H9 (cell line): Measurements from ENCODE around the gene KLF11. TPM values are rescaled to one million over a fixed set of nuclear protein-coding genes. Genes with fewer than 3 reads are reported as not detected.

Source experiments
- DNase-seq: peaks from one replicate; pipeline ENCODE4 v3.0.0-alpha.2; 2017
- H2AFZ ChIP-seq: one replicate; pipeline ENCODE4 v1.6.1; 2013; ENCODE audit warnings: mild to moderate bottlenecking, low read length, control low read depth, moderate library complexity
- H2AK5ac ChIP-seq: 2 replicates; pipeline ENCODE4 v1.6.1; 2013; ENCODE audit warnings: low read length, control low read depth, mixed read lengths; ENCODE audit not compliant: insufficient read length
- H2BK120ac ChIP-seq: one replicate; pipeline ENCODE4 v1.6.1; 2013; ENCODE audit warnings: low read depth, mild to moderate bottlenecking, low read length, control low read depth, inconsistent platforms; ENCODE audit not compliant: poor library complexity, severe bottlenecking
- H2BK12ac ChIP-seq: 2 replicates; pipeline ENCODE4 v1.6.1; 2013; ENCODE audit warnings: low read length, control low read depth, mixed read lengths, low read depth; ENCODE audit not compliant: insufficient read length
- H2BK15ac ChIP-seq: 2 replicates; pipeline ENCODE4 v1.6.1; 2013; ENCODE audit warnings: low read depth, low read length, control low read depth
- H2BK20ac ChIP-seq: one replicate; pipeline ENCODE4 v1.6.1; 2013; ENCODE audit warnings: low read depth, mild to moderate bottlenecking, low read length, control low read depth, inconsistent platforms; ENCODE audit not compliant: poor library complexity, severe bottlenecking
- H2BK5ac ChIP-seq: 2 replicates; pipeline ENCODE4 v1.6.1; 2013; ENCODE audit warnings: low read length, control low read depth, mixed read lengths; ENCODE audit not compliant: insufficient read length
- H3K14ac ChIP-seq: 2 replicates; pipeline ENCODE4 v1.6.1; 2013; ENCODE audit warnings: low read length, control low read depth; ENCODE audit not compliant: insufficient read depth
- H3K18ac ChIP-seq: 2 replicates; pipeline ENCODE4 v1.6.1; 2013; ENCODE audit warnings: low read depth, mild to moderate bottlenecking, mixed read lengths, low read length, control low read depth; ENCODE audit not compliant: insufficient read length
- H3K23ac ChIP-seq: 2 replicates; pipeline ENCODE4 v1.6.1; 2013; ENCODE audit warnings: low read length, control low read depth, mixed read lengths, low read depth; ENCODE audit not compliant: insufficient read length
- H3K23me2 ChIP-seq: 2 replicates; pipeline ENCODE4 v1.6.1; 2013; ENCODE audit warnings: low read depth, mild to moderate bottlenecking, mixed read lengths, low read length, control low read depth; ENCODE audit not compliant: insufficient read length, poor library complexity, severe bottlenecking
- H3K27ac ChIP-seq: 2 replicates; pipeline ENCODE4 v1.5.1; 2013; ENCODE audit warnings: low read length, control low read depth, mixed read lengths, low read depth; ENCODE audit not compliant: insufficient read length
- H3K27me3 ChIP-seq: 2 replicates; pipeline ENCODE4 v1.6.1; 2013; ENCODE audit warnings: low read length, control low read depth, inconsistent platforms; ENCODE audit not compliant: insufficient read depth
- H3K4ac ChIP-seq: 2 replicates; pipeline ENCODE4 v1.6.1; 2013; ENCODE audit warnings: low read depth, mild to moderate bottlenecking, control low read depth, inconsistent platforms, low read length, moderate library complexity
- H3K4me1 ChIP-seq: 2 replicates; pipeline ENCODE4 v1.6.1; 2013; ENCODE audit warnings: low read length, control low read depth, inconsistent platforms; ENCODE audit not compliant: insufficient read depth
- H3K4me2 ChIP-seq: 2 replicates; pipeline ENCODE4 v1.6.1; 2013; ENCODE audit warnings: low read length, control low read depth, mixed read lengths; ENCODE audit not compliant: insufficient read length, insufficient read depth
- H3K56ac ChIP-seq: 2 replicates; pipeline ENCODE4 v1.6.1; 2013; ENCODE audit warnings: low read depth, mild to moderate bottlenecking, mixed read lengths, low read length, control low read depth; ENCODE audit not compliant: insufficient read length
- H3K79me1 ChIP-seq: 2 replicates; pipeline ENCODE4 v1.6.1; 2013; ENCODE audit warnings: low read depth, mild to moderate bottlenecking, moderate library complexity, low read length, control low read depth, inconsistent platforms; ENCODE audit not compliant: insufficient read depth, poor library complexity, severe bottlenecking
- H3K79me2 ChIP-seq: 2 replicates; pipeline ENCODE4 v1.6.1; 2013; ENCODE audit warnings: low read length, control low read depth, inconsistent platforms; ENCODE audit not compliant: insufficient read depth
- H3K9ac ChIP-seq: 2 replicates; pipeline ENCODE4 v1.6.1; 2013; ENCODE audit warnings: low read length, control low read depth, mixed read lengths; ENCODE audit not compliant: insufficient read length; ENCODE audit errors: extremely low read depth
- H3K9me3 ChIP-seq: one replicate; pipeline ENCODE4 v1.6.1; 2013; ENCODE audit warnings: low read depth, low read length, inconsistent platforms; ENCODE audit not compliant: control insufficient read depth
- H3T11ph ChIP-seq: one replicate; pipeline ENCODE4 v1.6.1; 2013; ENCODE audit warnings: mild to moderate bottlenecking, low read length, control low read depth, inconsistent platforms
- H4K20me1 ChIP-seq: one replicate; pipeline ENCODE4 v1.6.1; 2013; ENCODE audit not compliant: control insufficient read depth, insufficient read length, insufficient read depth
- H4K5ac ChIP-seq: 2 replicates; pipeline ENCODE4 v1.6.1; 2013; ENCODE audit warnings: low read depth, mild to moderate bottlenecking, mixed read lengths, low read length, control low read depth; ENCODE audit not compliant: insufficient read length
- H4K8ac ChIP-seq: replicated peaks from 2 replicates; pipeline ENCODE4 v1.6.1; 2013; ENCODE audit warnings: low read length, control low read depth, mixed read lengths, low read depth; ENCODE audit not compliant: insufficient read length
- H4K91ac ChIP-seq: 2 replicates; pipeline ENCODE4 v1.6.1; 2013; ENCODE audit warnings: low read depth, mild to moderate bottlenecking, moderate library complexity, mixed read lengths, low read length, control low read depth; ENCODE audit not compliant: insufficient read length
- H3K27ac Mint-ChIP-seq, 3 experiments: 2 replicates in 2 of 3; 3 replicates in 1 of 3; pipeline ENCODE4 v1.8.0; 2020 to 2021; ENCODE audit warnings: mixed read lengths in 3 of 3, mild to moderate bottlenecking in 1 of 3, moderate library complexity in 1 of 3
- H3K27me3 Mint-ChIP-seq: 2 replicates; pipeline ENCODE4 v1.8.0; 2021; ENCODE audit warnings: low read depth, mild to moderate bottlenecking, moderate library complexity, mixed read lengths
- H3K36me3 Mint-ChIP-seq, 3 experiments: 2 replicates in 2 of 3; 3 replicates in 1 of 3; pipeline ENCODE4 v1.8.0; 2020 to 2021; ENCODE audit warnings: low read depth in 3 of 3, mixed read lengths in 3 of 3; ENCODE audit not compliant: insufficient read depth in 1 of 3
- H3K4me1 Mint-ChIP-seq, 2 experiments: 2 replicates each; pipeline ENCODE4 v1.8.0; 2020; ENCODE audit warnings: mixed read lengths in 2 of 2
- H3K4me3 Mint-ChIP-seq, 2 experiments: 2 replicates in 1 of 2; 3 replicates in 1 of 2; pipeline ENCODE4 v1.8.0; 2020 to 2021; ENCODE audit warnings: mild to moderate bottlenecking in 2 of 2, mixed read lengths in 2 of 2, moderate library complexity in 1 of 2
- H3K9me3 Mint-ChIP-seq, 2 experiments: 2 replicates in 1 of 2; 3 replicates in 1 of 2; pipeline ENCODE4 v1.8.0; 2020; ENCODE audit warnings: mild to moderate bottlenecking in 2 of 2, mixed read lengths in 2 of 2, moderate library complexity in 1 of 2
- WGBS: extraction: QIAGEN DNeasy Blood & Tissue Kit; methylation state at CpG from one replicate; pipeline ENCODE4 v1.1.7; 2013; ENCODE audit warnings: missing lambda C conversion rate, low lambda C conversion rate, mixed read lengths; ENCODE audit not compliant: insufficient read length; ENCODE audit errors: extremely low coverage; 5-methylcytosine and 5-hydroxymethylcytosine counted together
- total RNA-seq: library from RNA; stranded (reverse); gene quantifications from 2 replicates; pipeline ENCODE4 v1.2.1, GENCODE V29; 2021
- TF ChIP-seq, protein P1 (sequence below): fragments of 200-600 bp; sonication (generic); conservative IDR thresholded peaks from 3 replicates; pipeline ENCODE4 v1.8.0; 2021; ENCODE audit warnings: antibody characterized with exemption, mild to moderate bottlenecking

KLF11 gene
- total RNA-seq, 1 experiment from 2014 or later, result 15.5 TPM

DNA sequence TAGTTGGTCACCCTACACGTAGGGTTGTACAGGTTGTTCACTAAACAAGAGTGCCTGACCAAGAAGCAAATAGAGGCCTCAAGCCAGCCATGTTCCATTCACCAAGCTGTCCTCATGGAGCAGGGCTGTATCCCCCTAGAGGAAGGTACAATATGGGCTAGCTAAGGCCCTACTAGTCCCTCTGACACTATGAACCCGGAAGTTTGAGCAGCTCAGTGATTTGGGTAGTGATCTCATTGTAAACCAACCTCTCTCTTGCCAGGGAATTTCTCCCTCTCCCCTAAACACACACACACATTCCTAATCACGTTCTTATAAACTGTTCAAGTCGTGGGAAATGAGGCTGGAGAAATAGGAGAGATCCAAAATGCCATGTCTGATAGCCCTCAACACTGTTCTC is 43.6 kb downstream of the KLF11 start:
- H3K9ac ChIP-seq, result no peak overlapping the region
- H3K4me2 ChIP-seq, result no peak overlapping the region
- no peaks in the 10 kb centered on the region for H4K20me1 ChIP-seq
- no peak overlapping the region for H3K14ac ChIP-seq
- no peaks in the 10 kb centered on the region for H3K23me2 ChIP-seq
- H3K4ac ChIP-seq, result no peak overlapping the region
- H2BK120ac ChIP-seq, result no peak overlapping the region
- no peak overlapping the region for H2BK5ac ChIP-seq
- no peak overlapping the region for H2BK20ac ChIP-seq
- no peaks in the 10 kb centered on the region for H3K79me1 ChIP-seq
- H3K4me1 Mint-ChIP-seq, result peaks cover 13 to 15% of the 10 kb centered on the region in 2 experiments
- no peaks in the 10 kb centered on the region; a peak in 1 of 7 replicates for H3K36me3 Mint-ChIP-seq
- H3K18ac ChIP-seq, result no peak overlapping the region
- H3K23ac ChIP-seq, result no peak overlapping the region
- H3K4me1 ChIP-seq, result no peaks in the 10 kb centered on the region
- H3K9me3 Mint-ChIP-seq, result no peaks in the 10 kb centered on the region
- H2BK15ac ChIP-seq, result no peak overlapping the region
- no peak for DNase-seq
- no peak overlapping the region for H4K8ac ChIP-seq
- H3K9me3 ChIP-seq, result no peaks in the 10 kb centered on the region
- H3T11ph ChIP-seq, result no peak overlapping the region
- no peak overlapping the region for H3K4me3 Mint-ChIP-seq
- no peak overlapping the region for H3K27ac Mint-ChIP-seq
- no CpG with 5 or more reads among the region's 4 CpGs for WGBS
- no peaks in the 10 kb centered on the region for H3K27me3 ChIP-seq
- no peak overlapping the region for H4K91ac ChIP-seq
- H2BK12ac ChIP-seq, result no peak overlapping the region
- H3K27ac ChIP-seq, result no peak overlapping the region
- TF ChIP-seq, protein P1, sequence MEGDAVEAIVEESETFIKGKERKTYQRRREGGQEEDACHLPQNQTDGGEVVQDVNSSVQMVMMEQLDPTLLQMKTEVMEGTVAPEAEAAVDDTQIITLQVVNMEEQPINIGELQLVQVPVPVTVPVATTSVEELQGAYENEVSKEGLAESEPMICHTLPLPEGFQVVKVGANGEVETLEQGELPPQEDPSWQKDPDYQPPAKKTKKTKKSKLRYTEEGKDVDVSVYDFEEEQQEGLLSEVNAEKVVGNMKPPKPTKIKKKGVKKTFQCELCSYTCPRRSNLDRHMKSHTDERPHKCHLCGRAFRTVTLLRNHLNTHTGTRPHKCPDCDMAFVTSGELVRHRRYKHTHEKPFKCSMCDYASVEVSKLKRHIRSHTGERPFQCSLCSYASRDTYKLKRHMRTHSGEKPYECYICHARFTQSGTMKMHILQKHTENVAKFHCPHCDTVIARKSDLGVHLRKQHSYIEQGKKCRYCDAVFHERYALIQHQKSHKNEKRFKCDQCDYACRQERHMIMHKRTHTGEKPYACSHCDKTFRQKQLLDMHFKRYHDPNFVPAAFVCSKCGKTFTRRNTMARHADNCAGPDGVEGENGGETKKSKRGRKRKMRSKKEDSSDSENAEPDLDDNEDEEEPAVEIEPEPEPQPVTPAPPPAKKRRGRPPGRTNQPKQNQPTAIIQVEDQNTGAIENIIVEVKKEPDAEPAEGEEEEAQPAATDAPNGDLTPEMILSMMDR, result no peak
- no peaks in the 10 kb centered on the region for H3K79me2 ChIP-seq
- H2AFZ ChIP-seq, result no peak overlapping the region
- H3K56ac ChIP-seq, result no peak overlapping the region
- peaks cover 40% of the 10 kb centered on the region for H3K27me3 Mint-ChIP-seq
- H2AK5ac ChIP-seq, result no peak overlapping the region
- H4K5ac ChIP-seq, result no peak overlapping the region
